Hematopoietic multipotent progenitor cell treated with erythropoietin and hydrocortisone succinate and interleukin-3 and kit ligand, for 17 days (in vitro differentiated cells): ENCODE data around the gene RELB.

Experiments
- DNase-seq: peaks from one replicate; pipeline ENCODE4 v3.0.0-alpha.2; 2015; ENCODE audit warnings: low spot score

RELB gene

DNA sequence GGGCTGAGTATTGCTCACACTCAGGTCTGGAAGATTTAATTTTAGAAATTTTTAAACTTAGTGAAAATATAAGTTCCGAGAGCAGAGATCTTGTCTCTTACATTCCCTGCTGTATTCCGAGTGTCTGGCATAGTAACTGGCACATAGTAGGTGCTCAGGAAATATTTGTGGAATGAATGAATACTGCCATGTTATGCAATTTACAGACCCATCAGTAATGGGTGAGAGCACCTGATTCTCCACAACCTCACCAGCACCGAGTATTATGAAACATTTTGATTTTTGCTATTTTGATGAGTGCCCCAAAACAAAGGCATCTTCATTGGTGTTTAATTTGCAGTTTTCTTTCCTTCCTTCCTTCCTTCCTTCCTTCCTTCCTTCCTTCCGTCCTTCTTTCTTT is 21.8 kb downstream of the RELB start:
- no peak for DNase-seq

DNA sequence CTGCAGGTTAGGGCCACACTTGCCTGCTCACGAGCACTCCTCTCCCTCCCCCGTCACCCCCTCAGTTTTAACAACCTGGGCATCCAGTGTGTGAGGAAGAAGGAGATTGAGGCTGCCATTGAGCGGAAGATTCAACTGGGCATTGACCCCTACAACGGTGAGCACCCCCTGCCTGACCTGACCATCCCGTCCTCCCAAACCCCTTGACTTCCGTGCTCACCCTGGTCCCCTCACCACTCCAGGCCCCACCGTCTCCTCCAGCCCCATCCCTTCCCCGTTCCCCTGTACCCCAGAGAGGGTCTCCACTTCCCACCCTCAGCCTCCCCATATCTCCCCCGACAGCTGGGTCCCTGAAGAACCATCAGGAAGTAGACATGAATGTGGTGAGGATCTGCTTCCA is 24.0 kb downstream of the RELB start:
- DNase-seq, result no peak

DNA sequence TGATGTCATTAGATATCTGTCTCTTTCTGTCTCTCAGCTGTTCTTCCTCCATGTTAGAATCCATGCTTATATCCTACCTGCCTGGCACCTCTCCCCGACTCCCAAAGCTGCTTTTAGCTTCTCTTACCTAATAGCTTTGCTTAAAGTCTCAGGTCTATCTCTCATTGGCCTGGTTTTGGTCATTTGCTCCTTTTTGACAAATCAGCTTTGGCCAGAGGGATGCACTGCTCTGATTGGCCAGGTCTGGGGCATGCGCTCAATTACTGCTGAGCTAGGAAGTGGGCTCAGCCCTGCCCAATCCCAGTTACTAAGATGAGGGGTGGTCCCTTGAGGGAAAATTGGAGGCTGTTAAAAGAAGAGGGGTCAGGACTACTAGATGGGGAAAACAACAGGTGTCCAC is 26.1 kb downstream of the RELB start:
- DNase-seq, result no peak

DNA sequence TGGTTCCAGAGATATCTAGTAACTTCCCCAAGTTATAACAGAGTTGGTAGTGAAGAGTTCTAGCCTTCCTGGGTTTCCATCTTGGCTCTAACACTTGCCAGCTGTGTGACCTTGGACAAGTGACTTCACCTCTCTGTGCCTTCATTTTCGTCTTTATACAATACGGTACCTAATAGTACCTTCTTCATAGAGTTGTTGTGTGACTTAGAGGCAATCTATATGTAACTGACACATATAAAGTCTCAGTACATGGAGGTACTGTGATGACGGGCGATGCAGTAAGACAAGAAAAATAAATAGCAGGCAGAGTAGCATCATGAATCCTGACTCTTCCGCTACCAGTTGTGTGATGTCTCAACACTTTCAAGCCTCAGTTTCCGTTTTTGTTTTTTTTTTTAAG is 29.6 kb downstream of the RELB start:
- no peak for DNase-seq

DNA sequence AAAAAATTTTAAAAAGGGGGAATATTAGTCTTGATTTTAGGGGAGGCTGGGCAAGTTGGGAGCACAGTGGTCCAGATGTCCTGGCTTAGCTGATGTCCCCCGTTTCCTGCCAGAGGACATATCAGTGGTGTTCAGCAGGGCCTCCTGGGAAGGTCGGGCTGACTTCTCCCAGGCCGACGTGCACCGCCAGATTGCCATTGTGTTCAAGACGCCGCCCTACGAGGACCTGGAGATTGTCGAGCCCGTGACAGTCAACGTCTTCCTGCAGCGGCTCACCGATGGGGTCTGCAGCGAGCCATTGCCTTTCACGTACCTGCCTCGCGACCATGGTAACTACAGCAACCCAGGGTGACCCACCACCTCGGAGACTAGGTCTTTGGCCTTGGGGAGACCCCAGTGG is 31.2 kb downstream of the RELB start:
- DNase-seq, result no peak

DNA sequence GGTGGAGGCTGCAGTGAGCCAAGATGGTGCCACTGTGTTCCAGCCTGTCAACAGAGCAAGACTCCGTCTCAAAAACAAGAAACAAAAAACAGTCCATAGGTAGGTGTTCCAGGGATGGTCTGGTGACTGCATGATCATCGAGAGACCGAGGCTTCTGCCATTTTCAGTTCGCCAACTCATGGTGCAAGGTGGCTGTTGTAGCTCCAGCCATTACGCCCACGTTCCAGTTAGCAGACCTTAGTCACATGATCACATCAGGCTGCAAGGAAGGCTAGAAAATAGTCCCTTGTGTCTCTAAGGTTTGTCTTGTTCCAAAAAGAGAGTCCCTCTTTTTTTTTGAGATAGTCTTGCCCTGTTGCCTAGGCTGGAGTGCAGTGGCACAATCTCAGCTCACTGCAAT is 34.5 kb downstream of the RELB start:
- DNase-seq, result no peak

DNA sequence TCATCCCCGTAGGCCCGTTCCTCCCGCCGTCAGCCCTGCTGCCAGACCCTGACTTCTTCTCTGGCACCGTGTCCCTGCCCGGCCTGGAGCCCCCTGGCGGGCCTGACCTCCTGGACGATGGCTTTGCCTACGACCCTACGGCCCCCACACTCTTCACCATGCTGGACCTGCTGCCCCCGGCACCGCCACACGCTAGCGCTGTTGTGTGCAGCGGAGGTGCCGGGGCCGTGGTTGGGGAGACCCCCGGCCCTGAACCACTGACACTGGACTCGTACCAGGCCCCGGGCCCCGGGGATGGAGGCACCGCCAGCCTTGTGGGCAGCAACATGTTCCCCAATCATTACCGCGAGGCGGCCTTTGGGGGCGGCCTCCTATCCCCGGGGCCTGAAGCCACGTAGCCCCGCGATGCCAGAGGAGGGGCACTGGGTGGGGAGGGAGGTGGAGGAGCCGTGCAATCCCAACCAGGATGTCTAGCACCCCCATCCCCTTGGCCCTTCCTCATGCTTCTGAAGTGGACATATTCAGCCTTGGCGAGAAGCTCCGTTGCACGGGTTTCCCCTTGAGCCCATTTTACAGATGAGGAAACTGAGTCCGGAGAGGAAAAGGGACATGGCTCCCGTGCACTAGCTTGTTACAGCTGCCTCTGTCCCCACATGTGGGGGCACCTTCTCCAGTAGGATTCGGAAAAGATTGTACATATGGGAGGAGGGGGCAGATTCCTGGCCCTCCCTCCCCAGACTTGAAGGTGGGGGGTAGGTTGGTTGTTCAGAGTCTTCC is 36.3 kb downstream of the RELB start:
- DNase-seq, result no peak

DNA sequence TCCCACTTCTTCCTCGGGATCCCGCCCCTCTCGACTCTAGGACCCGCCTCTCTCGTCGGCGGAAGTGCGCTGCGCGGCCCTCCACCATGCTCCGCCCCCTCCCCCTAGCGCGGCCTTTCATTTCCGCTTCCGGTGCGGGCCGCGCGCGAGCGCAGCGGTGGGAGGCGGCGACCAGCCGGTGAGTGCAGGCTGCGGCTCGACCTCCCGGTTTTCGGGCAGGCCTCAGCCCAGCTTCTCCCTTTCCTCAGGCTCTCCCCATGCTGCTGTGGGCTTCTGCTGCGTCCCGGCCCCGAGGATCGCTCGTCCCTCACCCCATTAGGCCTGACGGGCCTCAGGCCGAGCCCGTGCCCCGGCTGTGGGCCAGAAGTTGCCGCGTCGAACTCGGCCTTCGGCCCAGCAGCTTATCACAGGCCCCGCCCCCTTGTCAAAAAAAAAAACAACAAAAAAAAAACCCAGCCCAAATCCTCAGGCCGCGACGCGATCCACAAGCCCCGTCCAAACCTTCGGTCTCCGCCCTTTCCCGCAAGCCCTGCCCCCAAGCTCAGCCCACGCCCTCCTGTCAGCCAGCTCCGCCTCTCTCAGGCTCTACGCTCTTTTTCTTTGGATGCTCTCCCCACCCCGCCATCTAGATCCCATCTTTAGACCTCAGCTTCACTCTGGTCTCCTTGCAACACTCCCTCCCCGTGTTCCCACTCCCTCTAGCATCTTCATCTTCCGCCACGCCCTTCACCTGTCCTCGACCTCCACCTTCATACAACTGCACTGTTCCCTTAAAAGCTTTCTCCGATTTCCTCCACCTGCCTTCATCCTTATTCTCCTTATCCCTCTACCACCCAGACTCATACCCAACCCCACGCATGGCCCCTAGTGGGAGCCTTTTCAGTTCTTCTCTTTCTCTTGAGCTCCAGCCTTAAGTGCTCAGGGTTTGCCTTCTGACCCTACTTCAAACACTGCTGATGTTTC is 37.9 kb downstream of the RELB start, which contains the start of gene CLASRP:
CLASRP (plus strand) TSS at position 115 of the 963 bp plus-strand sequence. CDS start 1,168 bp downstream, outside the sequence.
- DNase-seq, result peak; percentile 92

DNA sequence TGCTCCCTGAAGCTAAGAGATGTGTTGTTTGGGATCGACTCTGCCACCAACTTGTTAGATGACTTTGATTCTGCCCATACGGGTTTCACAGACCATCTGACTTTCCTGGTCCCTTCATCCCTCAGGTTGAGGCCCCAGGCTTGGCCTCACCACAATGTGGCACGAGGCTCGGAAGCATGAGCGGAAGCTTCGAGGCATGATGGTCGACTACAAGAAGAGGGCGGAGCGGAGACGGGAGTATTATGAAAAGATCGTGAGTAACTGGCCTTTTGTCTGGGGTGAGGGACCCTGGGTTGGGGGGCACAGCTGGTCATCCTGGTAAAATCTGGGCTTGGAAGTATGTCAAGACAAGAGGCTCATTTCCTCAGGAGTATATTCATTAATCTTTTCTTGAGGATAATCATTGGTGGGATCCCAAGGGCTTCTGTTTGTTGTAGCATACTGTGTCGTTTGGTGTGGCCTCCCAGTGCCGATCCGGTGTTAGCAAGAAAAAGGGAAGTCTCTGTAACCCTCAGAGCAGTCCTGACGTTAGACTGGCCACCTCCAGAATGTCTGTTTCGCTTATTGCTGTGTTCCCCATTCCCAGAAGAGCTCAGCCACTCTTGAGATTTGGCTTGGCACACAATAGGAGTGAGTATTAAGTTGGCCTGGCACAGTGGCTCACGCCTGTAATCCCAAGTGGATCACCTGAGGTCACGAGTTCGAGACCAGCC is 39.0 kb downstream of the RELB start:
- DNase-seq, result no peak

DNA sequence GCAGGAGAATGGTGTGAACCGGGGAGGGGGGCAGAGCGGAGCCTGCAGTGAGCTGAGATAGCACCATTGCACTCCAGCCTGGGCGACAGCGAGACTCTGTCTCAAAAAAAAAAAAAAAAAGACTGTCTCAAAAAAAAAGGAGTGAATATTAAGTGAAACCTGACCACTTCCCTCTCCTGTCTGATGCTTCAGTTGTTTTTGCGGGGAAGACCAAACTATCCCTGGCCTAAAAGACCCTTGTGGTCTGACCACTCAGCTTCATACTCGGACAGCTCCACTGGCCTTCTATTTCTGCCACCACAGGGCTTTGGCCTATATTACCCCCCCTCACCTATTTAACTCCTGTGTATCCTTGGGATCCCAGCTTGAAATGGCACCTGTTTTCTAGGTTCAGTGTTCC is 39.9 kb downstream of the RELB start:
- DNase-seq, result no peak

DNA sequence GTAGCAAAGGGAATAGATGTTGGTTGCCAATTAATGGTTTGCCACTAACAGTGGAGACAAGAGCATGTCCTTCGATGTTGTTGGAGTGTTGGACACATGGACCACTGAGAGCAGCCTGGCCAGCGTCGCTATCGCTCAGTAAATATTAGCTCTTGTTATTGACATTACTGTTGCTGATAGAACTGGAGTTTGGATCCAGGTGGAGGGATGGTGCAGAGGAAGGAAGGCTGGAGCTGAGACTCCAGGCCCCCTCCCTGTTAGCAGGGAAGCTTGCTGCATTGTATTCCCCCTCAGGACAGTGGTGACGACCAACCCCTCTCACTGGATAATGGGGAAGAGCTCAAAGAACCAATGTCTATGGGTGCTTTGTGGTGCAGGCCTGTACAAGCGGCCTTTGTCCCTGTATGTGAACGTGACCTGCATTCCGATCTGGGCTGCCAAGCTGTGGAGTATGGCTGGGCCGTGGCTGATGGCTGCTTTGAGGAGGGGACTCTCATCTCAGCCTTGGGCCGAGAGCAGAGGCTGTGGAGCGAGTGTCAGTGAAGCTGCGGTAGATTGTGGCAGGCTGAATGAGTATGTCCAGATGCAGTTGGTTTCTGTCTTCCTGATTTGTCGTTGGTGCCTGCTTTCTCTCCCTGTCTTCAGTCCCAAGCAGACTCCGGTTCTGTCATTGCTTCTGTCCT is 44.5 kb downstream of the RELB start:
- no peak for DNase-seq

DNA sequence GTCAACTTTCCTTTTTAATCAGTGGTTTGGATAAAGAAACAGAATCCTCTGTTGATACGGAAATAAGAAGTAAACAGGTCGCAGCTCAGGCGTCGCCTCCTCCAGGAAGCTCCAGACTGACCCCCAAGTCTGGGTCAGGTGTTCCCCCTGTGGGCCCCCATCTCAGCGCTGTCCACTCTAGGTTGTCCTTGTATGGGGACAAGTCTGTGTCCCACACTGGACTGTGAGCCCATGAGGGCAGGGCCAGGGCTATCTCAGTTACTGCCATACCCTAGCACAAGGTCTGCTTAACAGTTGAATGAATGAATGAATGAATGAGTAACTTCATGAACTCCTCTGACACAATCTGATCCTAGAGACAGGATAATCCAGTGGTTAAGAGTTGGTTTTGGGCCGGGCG is 45.1 kb downstream of the RELB start:
- DNase-seq, result no peak

DNA sequence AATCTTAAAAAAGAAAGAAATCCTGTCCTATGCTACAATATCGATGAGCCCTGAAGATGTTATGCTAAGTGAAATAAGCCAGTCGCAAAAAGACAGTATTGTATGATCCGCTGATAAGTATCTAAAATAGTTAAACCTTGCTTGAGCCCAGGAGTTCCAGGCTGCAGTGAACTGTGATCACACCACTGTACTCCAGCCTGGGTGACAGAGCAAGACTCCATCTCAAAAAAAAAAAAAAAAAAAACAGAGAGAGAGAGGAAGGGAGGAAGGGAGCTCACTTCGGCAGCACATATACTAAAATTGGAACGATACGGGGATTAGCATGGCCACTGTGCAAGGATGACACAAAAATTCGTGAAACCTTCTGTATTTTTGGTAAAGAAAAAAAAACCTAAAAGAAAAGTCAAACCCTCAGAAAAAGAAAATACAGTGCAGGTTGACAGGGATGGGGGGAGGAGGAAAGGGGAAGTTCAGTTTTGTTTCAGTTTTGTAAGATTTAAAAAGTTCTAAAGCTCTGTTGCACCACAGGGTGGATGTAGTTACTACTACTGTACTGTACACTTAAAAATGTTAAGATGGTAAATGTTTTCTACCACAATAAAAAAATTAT is 46.0 kb downstream of the RELB start:
- DNase-seq, result no peak

DNA sequence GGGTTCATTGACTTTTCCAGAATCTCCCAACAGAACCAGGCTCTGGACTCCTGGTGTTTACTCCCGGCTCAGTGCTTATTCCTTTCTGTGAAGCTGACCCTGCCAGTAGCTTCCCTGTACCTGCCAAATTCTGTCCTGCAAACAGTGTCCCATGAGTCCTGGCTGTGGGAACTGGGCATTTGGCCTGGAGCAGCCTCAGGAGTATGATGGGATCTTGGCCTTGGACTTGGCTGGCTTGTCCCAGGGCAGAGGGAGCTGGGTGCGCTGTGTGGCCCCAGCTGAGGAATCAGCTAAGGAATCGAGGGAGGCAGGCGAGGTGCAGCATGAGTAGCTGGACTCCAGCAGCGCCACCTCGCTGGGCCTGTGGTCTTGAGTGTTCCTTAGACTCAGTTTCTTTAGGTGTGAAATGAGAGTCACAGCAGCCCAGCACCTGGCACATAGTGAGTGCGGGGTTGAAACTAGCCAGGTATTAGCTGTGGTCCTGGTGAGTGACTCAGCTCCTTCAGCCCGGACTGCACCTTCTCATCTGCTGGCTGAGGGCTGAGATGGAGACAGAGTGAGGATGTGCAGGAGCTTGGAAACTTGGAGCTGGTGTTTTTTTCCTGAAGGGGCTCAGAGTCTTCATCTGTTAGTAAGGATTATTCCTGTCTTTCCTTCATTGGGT is 47.9 kb downstream of the RELB start:
- no peak for DNase-seq

DNA sequence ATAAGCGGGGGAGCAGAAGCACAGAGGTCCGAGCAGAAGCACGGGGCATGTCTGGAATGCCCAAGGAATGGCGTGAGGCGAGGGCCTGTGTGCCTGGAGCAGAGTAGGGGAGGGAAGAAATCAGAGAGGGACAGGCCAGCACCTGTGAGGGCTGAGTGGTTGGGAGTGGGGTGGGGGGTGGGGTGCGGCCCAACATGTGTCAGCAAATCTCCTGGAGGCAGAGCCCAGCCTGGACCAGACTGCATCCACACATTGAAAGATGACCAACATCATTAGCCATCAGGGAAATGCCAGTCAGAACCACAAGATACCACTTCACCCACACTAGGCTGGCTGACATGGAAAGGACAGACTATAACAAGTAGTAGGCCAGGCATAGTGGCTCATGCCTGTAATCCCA is 48.8 kb downstream of the RELB start:
- DNase-seq, result no peak

DNA sequence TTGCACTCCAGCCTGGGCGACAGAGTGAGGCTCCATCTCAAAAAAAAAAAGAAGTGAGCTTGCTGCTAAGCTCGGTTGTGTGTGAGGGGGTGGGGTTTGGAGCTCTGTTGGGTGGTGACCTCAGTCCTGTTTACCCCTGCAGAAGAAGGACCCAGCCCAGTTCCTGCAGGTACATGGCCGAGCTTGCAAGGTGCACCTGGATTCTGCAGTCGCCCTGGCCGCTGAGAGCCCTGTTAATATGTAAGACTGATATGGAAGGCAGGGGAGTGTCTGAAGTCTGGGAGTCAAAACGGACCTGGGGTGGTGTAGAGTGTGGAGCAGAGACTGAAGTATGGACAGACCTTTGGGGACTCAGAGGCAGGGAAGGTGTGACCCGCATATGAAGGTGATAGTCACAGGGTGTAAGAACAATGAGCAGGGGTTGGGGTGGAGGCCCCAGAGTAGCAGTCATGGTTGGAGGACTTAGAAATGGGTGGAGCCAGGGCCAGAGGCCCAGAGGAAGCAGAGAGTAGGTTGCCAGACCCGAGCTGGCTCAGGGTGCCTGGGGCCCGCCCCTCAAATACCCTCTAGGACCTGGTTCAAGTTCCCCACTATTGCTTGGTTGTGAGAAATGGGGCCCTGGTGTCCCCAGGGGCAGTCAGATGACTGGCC is 50.8 kb downstream of the RELB start:
- DNase-seq, result no peak

DNA sequence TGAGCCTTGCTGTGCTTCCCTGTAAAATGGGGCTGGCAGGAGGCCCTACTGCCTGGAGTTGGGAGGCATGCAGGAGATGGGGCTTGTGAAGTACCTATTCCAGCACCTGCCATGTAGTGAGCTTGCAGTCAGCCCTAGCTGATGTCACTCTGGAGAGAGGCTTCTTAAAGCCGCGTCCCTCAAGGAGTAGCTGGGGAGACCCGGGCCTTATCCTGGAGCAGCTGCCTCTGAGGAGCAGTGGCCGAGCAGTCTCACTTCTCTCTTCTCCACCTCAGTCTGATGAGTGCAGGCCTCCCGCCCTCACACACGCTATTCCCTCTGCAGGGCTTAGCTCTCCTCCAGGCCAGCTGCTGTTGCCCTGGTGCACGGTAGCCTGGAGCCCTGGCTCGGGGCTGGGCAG is 55.6 kb downstream of the RELB start:
- no peak for DNase-seq

DNA sequence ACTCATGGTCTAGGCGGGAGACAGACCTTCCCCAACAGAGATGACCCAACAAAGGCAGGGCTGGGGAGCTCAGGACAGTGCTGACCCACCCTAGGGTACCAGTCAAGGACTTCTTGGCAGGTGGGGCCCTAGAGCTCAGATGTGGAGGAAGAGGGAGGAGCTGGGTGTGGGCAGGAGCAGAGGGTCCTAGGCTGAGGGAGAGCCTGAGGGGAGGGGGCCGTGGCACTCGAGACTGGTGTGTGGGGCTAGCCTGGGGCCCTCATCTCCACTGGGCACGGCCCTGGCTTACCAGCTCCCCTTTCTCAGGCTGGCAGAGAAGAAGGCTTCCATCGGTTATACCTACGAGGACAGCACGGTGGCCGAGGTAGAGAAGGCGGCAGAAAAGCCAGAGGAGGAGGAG is 56.2 kb downstream of the RELB start:
- DNase-seq, result no peak

DNA sequence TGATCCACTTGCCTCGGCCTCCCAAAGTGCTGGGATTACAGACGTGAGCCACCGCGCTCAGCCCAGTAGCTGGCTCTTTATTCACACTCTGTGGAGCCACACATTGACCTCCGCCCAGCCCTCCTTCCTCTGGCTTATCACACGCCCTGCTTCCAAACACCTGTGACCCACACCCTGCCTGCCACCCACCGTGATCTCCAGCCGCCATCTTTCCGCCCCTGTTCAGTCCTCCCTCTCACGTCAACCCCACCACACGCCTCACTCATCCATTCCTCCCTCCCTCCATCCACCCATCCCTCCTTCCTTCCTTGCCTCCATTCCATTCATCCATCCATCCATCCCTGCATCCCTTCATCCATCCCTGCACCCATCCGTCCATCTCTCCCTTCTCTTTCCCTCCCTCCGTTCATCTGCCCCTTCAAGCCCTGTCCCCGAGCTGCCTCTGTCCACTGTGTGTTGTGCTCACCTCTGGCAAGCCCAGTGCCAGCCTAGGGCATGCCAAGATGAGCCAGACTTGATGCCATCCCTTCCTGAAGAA is 57.4 kb downstream of the RELB start:
- peak; percentile 21 for DNase-seq
